NK-92 treated with Interleukin-12 subunit alpha and Interleukin-12 subunit beta, amount 100 ng/mL, for 24 hours (cell line): ENCODE measurements around the gene SCRG1.
A peak's percentile ranks its signal among the peaks of the same experiment; 100 is the strongest.

ENCODE experiments used
- DNase-seq: peaks from one replicate; lab custom pipeline; 2025; lab: John Stamatoyannopoulos, UW

Gene SCRG1

GRCh38 chr4:173410079-173410478, 11.2 kb upstream of the SCRG1 start:
- DNase-seq: no peak

- no peak for DNase-seq
These were observed 7.1 kb upstream of the SCRG1 start for GRCh38 chr4:173405840-173406606.

GRCh38 chr4:173404296-173404865, 5.5 kb upstream of the SCRG1 start:
- DNase-seq: no peak

- no peak for DNase-seq
These were observed 4.1 kb upstream of the SCRG1 start for GRCh38 chr4:173403051-173403450.

GRCh38 chr4:173401063-173401462, 2.1 kb upstream of the SCRG1 start:
- DNase-seq: no peak

- no peak for DNase-seq
These were observed 696 bp downstream of the SCRG1 start for GRCh38 chr4:173398220-173398619.

- DNase-seq: no peak
These were observed 1.3 kb downstream of the SCRG1 start for GRCh38 chr4:173397604-173398003.

GRCh38 chr4:173391701-173392100, 7.2 kb downstream of the SCRG1 start:
- no peak for DNase-seq

GRCh38 chr4:173386751-173387150, 12.2 kb downstream of the SCRG1 start:
- DNase-seq: no peak

- no peak for DNase-seq
These were observed 16.6 kb downstream of the SCRG1 start for GRCh38 chr4:173382349-173382748.

GRCh38 chr4:173381610-173382009, 17.3 kb downstream of the SCRG1 start:
- no peak for DNase-seq

GRCh38 chr4:173380987-173381386, 17.9 kb downstream of the SCRG1 start:
- DNase-seq: no peak

GRCh38 chr4:173379929-173380328, 19.0 kb downstream of the SCRG1 start:
- no peak for DNase-seq

- no peak for DNase-seq
These were observed 24.3 kb downstream of the SCRG1 start for GRCh38 chr4:173374588-173374987.

GRCh38 chr4:173371292-173372192, 27.4 kb downstream of the SCRG1 start:
- peak; percentile 44 for DNase-seq

GRCh38 chr4:173370477-173371291, 28.2 kb downstream of the SCRG1 start, which contains the start of gene SAP30:
Gene SAP30 (plus strand): TSS chr4:173370954. CDS start chr4:173371183, 229 bp downstream.
- peak; percentile 92 for DNase-seq

GRCh38 chr4:173370130-173370476, 28.8 kb downstream of the SCRG1 start:
- DNase-seq: peak; percentile 55

- DNase-seq: no peak
These were observed 31.0 kb downstream of the SCRG1 start for GRCh38 chr4:173367946-173368345.

- DNase-seq: no peak
These were observed 31.6 kb downstream of the SCRG1 start for GRCh38 chr4:173367285-173367684.

- no peak for DNase-seq
These were observed 33.4 kb downstream of the SCRG1 start for GRCh38 chr4:173365359-173365996.

GRCh38 chr4:173362666-173363065, 36.2 kb downstream of the SCRG1 start:
- no peak for DNase-seq
